ENCODE measurements around the gene RAB10.

- TF ChIP-seq CTCF (IDR thresholded peaks at IDR 0.05; ENCODE audit: insufficient read depth, low read depth, low read length) (no peak), EZH2 (IDR thresholded peaks at IDR 0.05; ENCODE audit: insufficient read depth, low read length) (no peak)
Observed at GRCh38 chr2:26100384-26100783, 66.5 kb downstream of the RAB10 start.

Data from astrocyte (in vitro differentiated cells and primary cell).